ENCODE data around the gene VAT1L. TPM values are rescaled to one million over a fixed set of nuclear protein-coding genes. Genes with fewer than 3 reads are reported as not detected.

Gene VAT1L
- polyA plus RNA-seq: under 1 TPM; 0.04 to 0.13 TPM

- Histone ChIP-seq H3K36me3 (ENCODE audit: control insufficient read depth in 2 of 2, insufficient read depth in 2 of 2, low read length in 1 of 2) (no peaks in the 10 kb centered on the region), H3K4me3 (ENCODE audit: low read depth in 1 of 2, low read length in 2 of 2) (peak within 1 kb of the TSS; percentile 22 to 45), H3K4me1 (ENCODE audit: control insufficient read depth in 2 of 2, insufficient read depth in 2 of 2, low read length in 1 of 2) (peaks cover 0 to 3% of the 10 kb centered on the region in 2 donors), H3K9me3 (ENCODE audit: control insufficient read depth in 2 of 2, insufficient read depth in 1 of 2, low read depth in 1 of 2, low read length in 1 of 2) (no peaks in the 10 kb centered on the region), H3K27ac (ENCODE audit: low read depth in 2 of 2, low read length in 1 of 2) (no peak within 1 kb of the TSS), H3K27me3 (ENCODE audit: control insufficient read depth in 1 of 2, insufficient read depth in 2 of 2, low read length in 2 of 2) (peaks cover 0 to 10% of the 10 kb centered on the region in 2 donors)
- 1 to 4% methylated on average over 76 to 78 of the region's 78 CpGs for WGBS, 2 donors
Measured at GRCh38 chr16:77788181-77789084, at the start of gene VAT1L. VAT1L (plus strand) TSS chr16:77788564; CDS start chr16:77788683, 119 bp downstream.

GRCh38 chr16:77738706-77739558, 49.4 kb upstream of the VAT1L start:
- Histone ChIP-seq H3K4me3 (ENCODE audit: low read depth in 1 of 2, low read length in 2 of 2) (no peak overlapping the region), H3K4me1 (ENCODE audit: control insufficient read depth in 2 of 2, insufficient read depth in 2 of 2, low read length in 1 of 2) (no peaks in the 10 kb centered on the region), H3K27ac (ENCODE audit: low read depth in 2 of 2, low read length in 1 of 2) (no peak overlapping the region), H3K27me3 (ENCODE audit: control insufficient read depth in 1 of 2, insufficient read depth in 2 of 2, low read length in 2 of 2) (no peaks in the 10 kb centered on the region), H3K36me3 (ENCODE audit: control insufficient read depth in 2 of 2, insufficient read depth in 2 of 2, low read length in 1 of 2) (no peaks in the 10 kb centered on the region), H3K9me3 (ENCODE audit: control insufficient read depth in 2 of 2, insufficient read depth in 1 of 2, low read depth in 1 of 2, low read length in 1 of 2) (no peaks in the 10 kb centered on the region)
- 71 to 75% methylated on average over 10 of the region's 10 CpGs for WGBS, 2 donors

GRCh38 chr16:77739559-77739892, 48.8 kb upstream of the VAT1L start:
- 52 to 73% methylated on average over 1 of the region's 1 CpG for WGBS, 2 donors
- H3K4me1 ChIP-seq (ENCODE audit: control insufficient read depth in 2 of 2, insufficient read depth in 2 of 2, low read length in 1 of 2): no peaks in the 10 kb centered on the region
- H3K27ac ChIP-seq (ENCODE audit: low read depth in 2 of 2, low read length in 1 of 2): no peak overlapping the region
- no peaks in the 10 kb centered on the region for H3K27me3 ChIP-seq (ENCODE audit: control insufficient read depth in 1 of 2, insufficient read depth in 2 of 2, low read length in 2 of 2)
- no peaks in the 10 kb centered on the region for H3K9me3 ChIP-seq (ENCODE audit: control insufficient read depth in 2 of 2, insufficient read depth in 1 of 2, low read depth in 1 of 2, low read length in 1 of 2)
- no peaks in the 10 kb centered on the region for H3K36me3 ChIP-seq (ENCODE audit: control insufficient read depth in 2 of 2, insufficient read depth in 2 of 2, low read length in 1 of 2)
- H3K4me3 ChIP-seq (ENCODE audit: low read depth in 1 of 2, low read length in 2 of 2): no peak overlapping the region

- H3K4me1 ChIP-seq (ENCODE audit: control insufficient read depth in 2 of 2, insufficient read depth in 2 of 2, low read length in 1 of 2): no peaks in the 10 kb centered on the region
- H3K9me3 ChIP-seq (ENCODE audit: control insufficient read depth in 2 of 2, insufficient read depth in 1 of 2, low read depth in 1 of 2, low read length in 1 of 2): no peaks in the 10 kb centered on the region
- WGBS, 2 donors: 48 to 57% methylated on average over 4 of the region's 4 CpGs
- H3K36me3 ChIP-seq (ENCODE audit: control insufficient read depth in 2 of 2, insufficient read depth in 2 of 2, low read length in 1 of 2): no peaks in the 10 kb centered on the region
- no peak overlapping the region for H3K4me3 ChIP-seq (ENCODE audit: low read depth in 1 of 2, low read length in 2 of 2)
- no peak overlapping the region for H3K27ac ChIP-seq (ENCODE audit: low read depth in 2 of 2, low read length in 1 of 2)
- no peaks in the 10 kb centered on the region for H3K27me3 ChIP-seq (ENCODE audit: control insufficient read depth in 1 of 2, insufficient read depth in 2 of 2, low read length in 2 of 2)
Measured at GRCh38 chr16:77744141-77744540, 44.2 kb upstream of the VAT1L start.

- Histone ChIP-seq H3K27me3 (ENCODE audit: control insufficient read depth in 1 of 2, insufficient read depth in 2 of 2, low read length in 2 of 2) (no peaks in the 10 kb centered on the region), H3K9me3 (ENCODE audit: control insufficient read depth in 2 of 2, insufficient read depth in 1 of 2, low read depth in 1 of 2, low read length in 1 of 2) (no peaks in the 10 kb centered on the region), H3K4me1 (ENCODE audit: control insufficient read depth in 2 of 2, insufficient read depth in 2 of 2, low read length in 1 of 2) (no peaks in the 10 kb centered on the region), H3K27ac (ENCODE audit: low read depth in 2 of 2, low read length in 1 of 2) (no peak overlapping the region), H3K36me3 (ENCODE audit: control insufficient read depth in 2 of 2, insufficient read depth in 2 of 2, low read length in 1 of 2) (no peaks in the 10 kb centered on the region), H3K4me3 (ENCODE audit: low read depth in 1 of 2, low read length in 2 of 2) (no peak overlapping the region)
- WGBS, 2 donors: 71 to 74% methylated on average over 1 of the region's 1 CpG
Measured at GRCh38 chr16:77745972-77746371, 42.4 kb upstream of the VAT1L start.

- no peak overlapping the region for H3K27ac ChIP-seq (ENCODE audit: low read depth in 2 of 2, low read length in 1 of 2)
- H3K9me3 ChIP-seq (ENCODE audit: control insufficient read depth in 2 of 2, insufficient read depth in 1 of 2, low read depth in 1 of 2, low read length in 1 of 2): no peaks in the 10 kb centered on the region
- no peaks in the 10 kb centered on the region for H3K36me3 ChIP-seq (ENCODE audit: control insufficient read depth in 2 of 2, insufficient read depth in 2 of 2, low read length in 1 of 2)
- H3K4me1 ChIP-seq (ENCODE audit: control insufficient read depth in 2 of 2, insufficient read depth in 2 of 2, low read length in 1 of 2): no peaks in the 10 kb centered on the region
- 41 to 58% methylated on average over 7 of the region's 7 CpGs for WGBS, 2 donors
- no peak overlapping the region for H3K4me3 ChIP-seq (ENCODE audit: low read depth in 1 of 2, low read length in 2 of 2)
- no peaks in the 10 kb centered on the region for H3K27me3 ChIP-seq (ENCODE audit: control insufficient read depth in 1 of 2, insufficient read depth in 2 of 2, low read length in 2 of 2)
Measured at GRCh38 chr16:77748421-77749005, 39.9 kb upstream of the VAT1L start.

- Histone ChIP-seq H3K4me3 (ENCODE audit: low read depth in 1 of 2, low read length in 2 of 2) (no peak overlapping the region), H3K27me3 (ENCODE audit: control insufficient read depth in 1 of 2, insufficient read depth in 2 of 2, low read length in 2 of 2) (no peaks in the 10 kb centered on the region), H3K36me3 (ENCODE audit: control insufficient read depth in 2 of 2, insufficient read depth in 2 of 2, low read length in 1 of 2) (no peaks in the 10 kb centered on the region), H3K9me3 (ENCODE audit: control insufficient read depth in 2 of 2, insufficient read depth in 1 of 2, low read depth in 1 of 2, low read length in 1 of 2) (no peaks in the 10 kb centered on the region), H3K4me1 (ENCODE audit: control insufficient read depth in 2 of 2, insufficient read depth in 2 of 2, low read length in 1 of 2) (no peaks in the 10 kb centered on the region), H3K27ac (ENCODE audit: low read depth in 2 of 2, low read length in 1 of 2) (no peak overlapping the region)
- WGBS, 2 donors: 66 to 83% methylated on average over 1 of the region's 1 CpG
Measured at GRCh38 chr16:77749415-77749814, 38.9 kb upstream of the VAT1L start.

GRCh38 chr16:77758046-77758445, 30.3 kb upstream of the VAT1L start:
- no peak overlapping the region for H3K27ac ChIP-seq (ENCODE audit: low read depth in 2 of 2, low read length in 1 of 2)
- H3K36me3 ChIP-seq (ENCODE audit: control insufficient read depth in 2 of 2, insufficient read depth in 2 of 2, low read length in 1 of 2): no peaks in the 10 kb centered on the region
- no peak overlapping the region for H3K4me3 ChIP-seq (ENCODE audit: low read depth in 1 of 2, low read length in 2 of 2)
- H3K27me3 ChIP-seq (ENCODE audit: control insufficient read depth in 1 of 2, insufficient read depth in 2 of 2, low read length in 2 of 2): no peaks in the 10 kb centered on the region
- no peaks in the 10 kb centered on the region for H3K9me3 ChIP-seq (ENCODE audit: control insufficient read depth in 2 of 2, insufficient read depth in 1 of 2, low read depth in 1 of 2, low read length in 1 of 2)
- no peaks in the 10 kb centered on the region for H3K4me1 ChIP-seq (ENCODE audit: control insufficient read depth in 2 of 2, insufficient read depth in 2 of 2, low read length in 1 of 2)
- WGBS, 2 donors: 88% methylated on average over 5 of the region's 5 CpGs

GRCh38 chr16:77758508-77758907, 29.9 kb upstream of the VAT1L start:
- Histone ChIP-seq H3K27ac (ENCODE audit: low read depth in 2 of 2, low read length in 1 of 2) (no peak overlapping the region), H3K36me3 (ENCODE audit: control insufficient read depth in 2 of 2, insufficient read depth in 2 of 2, low read length in 1 of 2) (no peaks in the 10 kb centered on the region), H3K4me3 (ENCODE audit: low read depth in 1 of 2, low read length in 2 of 2) (no peak overlapping the region), H3K4me1 (ENCODE audit: control insufficient read depth in 2 of 2, insufficient read depth in 2 of 2, low read length in 1 of 2) (no peaks in the 10 kb centered on the region), H3K9me3 (ENCODE audit: control insufficient read depth in 2 of 2, insufficient read depth in 1 of 2, low read depth in 1 of 2, low read length in 1 of 2) (no peaks in the 10 kb centered on the region), H3K27me3 (ENCODE audit: control insufficient read depth in 1 of 2, insufficient read depth in 2 of 2, low read length in 2 of 2) (no peaks in the 10 kb centered on the region)
- 77 to 84% methylated on average over 2 of the region's 2 CpGs for WGBS, 2 donors
